Activated naive CD4-positive, alpha-beta T cell treated with Interleukin-2 at 50 U/mL for 16 hours (primary cell): ENCODE measurements around the gene IQCF5.
"Not testable (repeated sequence)": the region's sequence is repeated elsewhere in the genome, so short reads cannot be mapped to it uniquely, and the experiment has no call there.

Experiments
- DNase-seq: peaks from one replicate; pipeline ENCODE4 v3.0.0-alpha.2; 2020

The IQCF5 gene

GRCh38 chr3:51862886-51863285, 12.5 kb downstream of the IQCF5 start:
- DNase-seq: no peak

DNA sequence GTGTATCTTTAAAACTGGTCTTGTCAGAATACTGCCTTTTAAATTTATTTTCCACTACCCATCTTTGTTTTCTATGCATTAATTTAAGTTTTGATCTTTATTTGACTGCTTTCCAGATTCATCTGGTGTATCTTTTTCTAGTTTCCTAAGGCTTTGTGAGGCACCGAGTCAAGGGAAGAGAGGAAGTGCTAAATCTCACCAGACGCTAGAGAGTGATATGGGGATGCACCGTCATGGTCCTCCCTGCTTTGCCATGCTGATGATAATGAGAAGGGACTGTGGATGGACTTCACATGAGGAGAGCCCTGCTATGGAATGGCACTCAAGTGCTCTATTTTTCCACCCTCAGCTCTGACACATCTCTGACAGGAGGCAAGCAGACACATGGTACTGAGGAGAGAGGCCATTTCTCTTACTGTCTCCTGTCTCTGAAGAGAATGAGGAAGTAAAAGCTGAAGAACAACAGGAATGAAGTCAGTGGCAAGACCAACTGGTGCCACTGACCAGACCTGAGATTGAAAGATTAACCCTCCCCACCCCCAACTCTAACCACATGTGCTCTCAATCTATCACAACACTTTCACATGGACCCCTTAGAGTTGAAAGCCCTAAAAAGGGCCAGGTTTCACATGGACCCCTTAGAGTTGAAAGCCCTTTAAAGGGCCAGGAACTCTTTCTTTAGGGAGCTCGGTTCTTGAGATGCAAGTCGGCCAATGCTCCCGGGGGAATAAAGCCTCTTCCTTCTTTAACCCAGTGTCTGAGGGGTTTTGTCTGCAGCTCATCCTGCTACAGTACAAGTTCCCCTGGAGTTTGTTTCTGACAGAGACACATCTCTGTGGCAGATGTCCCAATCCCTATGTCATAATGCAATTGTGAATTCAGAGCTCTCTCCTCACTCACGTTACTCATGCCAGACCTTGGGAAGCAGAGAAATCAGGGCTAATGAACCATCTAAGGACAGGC, 14.4 kb downstream of the IQCF5 start, which contains the start of gene IQCF2:
IQCF2 (plus strand) TSS at position 913 of the 963 bp plus-strand sequence. CDS start 52 bp downstream, outside the sequence.
- no peak for DNase-seq

- not testable (repeated sequence) for DNase-seq
Measured at GRCh38 chr3:51855411-51855810, 20.0 kb downstream of the IQCF5 start.

DNA sequence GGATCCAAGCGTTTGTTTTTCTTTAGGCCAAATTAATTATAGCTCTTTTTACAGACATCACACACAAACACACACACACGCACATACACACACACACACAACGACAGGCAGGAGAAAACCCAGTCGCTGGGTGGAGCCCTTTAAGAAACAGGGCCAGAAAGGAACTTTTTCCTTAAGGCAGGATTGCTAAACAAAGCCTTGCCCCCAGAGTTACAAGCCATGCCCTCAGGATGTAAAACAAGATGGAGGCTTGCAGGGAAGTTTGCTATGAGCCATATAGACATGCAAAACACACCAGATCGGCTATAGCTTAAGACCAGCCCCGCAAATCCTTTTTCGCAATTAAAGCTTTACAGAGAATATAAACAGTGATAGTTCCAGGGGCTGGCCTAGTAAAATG, 30.3 kb downstream of the IQCF5 start:
- DNase-seq: no peak

- no peak for DNase-seq
Measured at GRCh38 chr3:51836606-51837005, 38.8 kb downstream of the IQCF5 start.

DNA sequence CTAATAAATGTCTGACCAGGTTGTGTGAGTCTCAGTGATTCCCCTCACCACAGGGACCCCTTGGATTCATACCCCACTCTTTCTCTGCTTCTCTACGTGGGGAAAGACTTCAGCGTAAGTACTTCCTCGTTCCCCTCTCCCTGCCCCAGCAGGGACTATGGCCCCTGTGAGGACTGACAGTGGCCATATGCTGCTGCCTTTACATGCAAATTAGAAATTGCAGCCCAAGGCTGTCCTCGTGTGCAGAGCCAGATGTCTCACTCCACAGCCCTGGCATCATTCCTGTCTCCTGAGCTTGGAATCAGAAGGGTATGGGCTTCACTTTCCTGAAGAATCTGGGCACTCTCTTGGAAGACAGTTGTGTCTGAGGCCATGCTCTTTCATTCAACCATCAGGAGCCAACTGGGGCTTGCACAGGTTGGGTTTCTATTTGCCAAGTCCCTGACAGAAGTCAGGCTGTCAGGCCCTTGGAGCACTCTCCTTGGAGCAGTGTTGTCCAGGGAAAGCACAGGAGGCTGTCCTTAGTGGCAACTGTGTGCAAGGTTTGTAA, 44.5 kb downstream of the IQCF5 start:
- DNase-seq: no peak

DNA sequence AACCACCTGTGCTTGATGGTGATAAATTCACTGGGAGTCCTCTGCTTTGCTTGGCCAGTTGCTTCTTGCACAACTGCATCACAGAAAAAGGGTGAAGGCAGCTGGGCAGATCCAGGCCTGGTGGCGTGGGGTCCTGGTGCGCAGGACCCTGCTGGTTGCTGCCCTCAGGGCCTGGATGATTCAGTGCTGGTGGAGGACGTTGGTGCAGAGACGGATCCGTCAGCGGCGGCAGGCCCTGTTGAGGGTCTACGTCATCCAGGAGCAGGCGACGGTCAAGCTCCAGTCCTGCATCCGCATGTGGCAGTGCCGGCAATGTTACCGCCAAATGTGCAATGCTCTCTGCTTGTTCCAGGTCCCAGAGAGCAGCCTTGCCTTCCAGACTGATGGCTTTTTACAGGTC, 45.1 kb downstream of the IQCF5 start:
- DNase-seq: no peak

DNA sequence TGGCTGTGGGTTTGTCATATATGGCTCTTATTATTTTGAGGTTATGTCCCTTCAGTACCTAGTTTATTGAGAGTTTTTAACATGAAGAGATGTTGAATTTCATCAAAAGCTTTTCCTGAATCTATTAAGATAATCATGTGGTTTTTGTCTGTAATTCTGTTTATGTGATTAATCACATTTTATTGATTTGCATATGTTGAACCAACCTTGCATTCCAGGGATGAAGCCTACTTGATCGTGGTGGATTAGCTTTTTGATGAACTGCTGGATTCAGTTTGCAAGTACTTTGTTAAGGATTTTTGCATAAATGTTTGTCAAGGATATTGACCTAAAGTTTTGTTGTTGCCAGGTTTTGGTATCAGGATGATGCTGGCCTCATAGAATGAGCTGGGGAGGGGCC, 47.1 kb downstream of the IQCF5 start:
- DNase-seq: no peak
